Astrocyte (in vitro differentiated cells and primary cell): ENCODE measurements around the gene GLRA1.

ENCODE experiments used
- EZH2 ChIP-seq: IDR thresholded peaks from 2 replicates; pipeline ENCODE4 v1.6.1; 2012; ENCODE audit warnings: mild to moderate bottlenecking, low read length, inconsistent platforms; ENCODE audit not compliant: insufficient read depth
- TF ChIP-seq, protein P1 (sequence below): IDR thresholded peaks from 2 replicates; pipeline ENCODE4 v1.5.1; 2011; ENCODE audit warnings: low read depth, mild to moderate bottlenecking, inconsistent platforms, low read length, moderate library complexity; ENCODE audit not compliant: insufficient read depth

DNA sequence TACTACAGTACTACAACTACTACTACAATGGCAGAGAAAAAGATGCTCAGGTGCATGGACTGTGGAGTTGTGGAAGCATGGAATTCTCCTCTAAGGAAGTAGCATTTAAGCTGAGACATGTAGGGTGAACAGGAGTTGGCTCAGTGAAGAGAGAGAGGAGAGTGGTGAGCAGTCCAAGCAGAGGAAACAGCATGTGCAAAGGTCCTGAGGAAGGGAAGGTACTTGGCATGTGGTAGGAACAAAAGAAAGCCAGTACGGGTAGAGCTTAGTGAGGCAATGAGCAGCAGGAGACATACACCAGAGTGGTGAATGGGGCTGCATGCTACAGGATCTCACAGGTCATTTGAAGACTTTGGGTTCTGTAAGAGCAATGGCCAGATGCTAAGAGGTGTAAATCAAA is 41.4 kb upstream of the GLRA1 start:
- TF ChIP-seq, protein P1, sequence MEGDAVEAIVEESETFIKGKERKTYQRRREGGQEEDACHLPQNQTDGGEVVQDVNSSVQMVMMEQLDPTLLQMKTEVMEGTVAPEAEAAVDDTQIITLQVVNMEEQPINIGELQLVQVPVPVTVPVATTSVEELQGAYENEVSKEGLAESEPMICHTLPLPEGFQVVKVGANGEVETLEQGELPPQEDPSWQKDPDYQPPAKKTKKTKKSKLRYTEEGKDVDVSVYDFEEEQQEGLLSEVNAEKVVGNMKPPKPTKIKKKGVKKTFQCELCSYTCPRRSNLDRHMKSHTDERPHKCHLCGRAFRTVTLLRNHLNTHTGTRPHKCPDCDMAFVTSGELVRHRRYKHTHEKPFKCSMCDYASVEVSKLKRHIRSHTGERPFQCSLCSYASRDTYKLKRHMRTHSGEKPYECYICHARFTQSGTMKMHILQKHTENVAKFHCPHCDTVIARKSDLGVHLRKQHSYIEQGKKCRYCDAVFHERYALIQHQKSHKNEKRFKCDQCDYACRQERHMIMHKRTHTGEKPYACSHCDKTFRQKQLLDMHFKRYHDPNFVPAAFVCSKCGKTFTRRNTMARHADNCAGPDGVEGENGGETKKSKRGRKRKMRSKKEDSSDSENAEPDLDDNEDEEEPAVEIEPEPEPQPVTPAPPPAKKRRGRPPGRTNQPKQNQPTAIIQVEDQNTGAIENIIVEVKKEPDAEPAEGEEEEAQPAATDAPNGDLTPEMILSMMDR, result no peak
- TF ChIP-seq EZH2, result no peak
